Measurements from ENCODE around the gene STK32B.

DNA sequence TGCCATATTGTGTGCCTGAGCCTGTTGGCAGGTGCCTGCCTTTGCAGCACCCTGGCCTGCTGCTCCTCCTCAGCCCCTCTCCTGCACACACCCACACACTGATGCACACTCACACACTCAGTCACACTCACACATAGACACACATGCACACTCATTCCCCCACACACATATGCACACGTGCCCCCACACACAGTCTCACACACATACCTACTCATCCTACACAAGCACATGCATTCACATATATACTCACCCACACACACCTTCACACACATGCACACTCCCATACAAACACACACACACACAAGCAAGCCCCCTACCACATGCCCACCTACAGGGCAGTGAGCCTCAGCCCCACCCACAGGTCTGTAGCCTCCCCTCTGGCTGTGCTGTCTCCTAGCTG, 412.1 kb downstream of the STK32B start:
- TF ChIP-seq FOSL1 (tag; conservative IDR thresholded peaks at IDR 0.05) (no peak), E2F1 (CRISPR knock-in tag; IDR thresholded peaks at IDR 0.05) (no peak), NFE2 (IDR thresholded peaks at IDR 0.05; ENCODE audit: low read depth) (no peak), CUX1 (CRISPR knock-in tag; IDR thresholded peaks at IDR 0.05) (no peak)
